Suppressor macrophage (primary cell): Measurements from ENCODE around the gene ALKBH6.
A peak's percentile ranks its signal among the peaks of the same experiment; 100 is the strongest.
"Not testable (repeated sequence)": the region's sequence is repeated elsewhere in the genome, so short reads cannot be mapped to it uniquely, and the experiment has no call there.

Experiments used
- DNase-seq, 4 experiments: peaks; one replicate each; pipeline ENCODE4 v3.0.0-alpha.2; 2020 to 2022
- total RNA-seq, 17 experiments: gene quantifications; one replicate each; lab custom pipeline; 2026; ENCODE audit warnings: mixed read lengths in 6 of 17, inconsistent platforms in 3 of 17; lab: John Stamatoyannopoulos, UW

The ALKBH6 gene
- 0.28 to 3.2 (median 0.79) reads per million in 17 experiments for total RNA-seq

DNA sequence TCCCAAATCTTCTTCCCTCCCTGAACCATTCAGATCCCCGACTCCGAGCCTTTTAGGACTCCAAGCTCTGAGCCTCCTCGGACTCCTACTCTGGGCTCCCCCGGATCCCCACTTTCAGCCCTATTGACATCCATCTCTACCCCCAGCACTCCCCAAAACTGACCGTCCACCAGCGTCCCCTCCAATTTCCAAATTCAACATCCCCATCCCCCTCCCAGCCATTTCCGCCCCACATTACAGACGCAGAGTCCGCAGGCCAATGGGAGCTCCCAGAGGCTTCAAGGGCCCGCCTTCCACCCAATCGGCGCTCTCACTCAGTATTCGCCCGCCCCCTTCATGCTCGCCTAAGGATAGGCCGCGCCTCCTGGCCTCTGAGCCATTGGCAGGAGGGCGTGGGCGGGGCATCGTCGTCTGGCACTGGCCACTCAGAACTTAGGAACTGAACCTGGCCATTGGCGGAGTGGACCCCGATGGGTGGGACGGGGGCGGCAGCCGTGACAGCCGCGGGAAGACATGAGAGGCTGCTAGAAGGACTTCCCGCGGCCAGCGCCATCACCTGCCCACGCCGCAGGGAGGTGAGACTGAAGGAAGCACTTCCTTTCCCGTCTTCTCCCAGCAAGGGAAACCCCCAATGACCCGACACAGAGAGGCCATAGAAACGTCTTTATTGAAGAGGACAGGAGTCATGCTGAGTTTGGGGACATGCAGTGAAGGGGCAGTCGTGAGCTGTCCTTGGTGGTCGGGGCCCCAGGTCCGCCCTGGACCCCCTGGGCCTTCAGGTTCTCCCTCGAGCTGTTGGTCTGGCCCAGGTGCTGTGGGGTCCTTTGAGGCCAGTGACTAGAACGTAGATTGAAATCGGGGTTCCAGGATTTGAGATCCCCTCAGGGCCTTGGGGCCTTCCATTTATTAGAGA is at the start of gene ALKBH6:
TSS of gene ALKBH6 (minus strand) at position 202 of the 913 bp plus-strand sequence. CDS start 816 bp downstream, outside the sequence.
- DNase-seq: peak; percentile 100

DNA sequence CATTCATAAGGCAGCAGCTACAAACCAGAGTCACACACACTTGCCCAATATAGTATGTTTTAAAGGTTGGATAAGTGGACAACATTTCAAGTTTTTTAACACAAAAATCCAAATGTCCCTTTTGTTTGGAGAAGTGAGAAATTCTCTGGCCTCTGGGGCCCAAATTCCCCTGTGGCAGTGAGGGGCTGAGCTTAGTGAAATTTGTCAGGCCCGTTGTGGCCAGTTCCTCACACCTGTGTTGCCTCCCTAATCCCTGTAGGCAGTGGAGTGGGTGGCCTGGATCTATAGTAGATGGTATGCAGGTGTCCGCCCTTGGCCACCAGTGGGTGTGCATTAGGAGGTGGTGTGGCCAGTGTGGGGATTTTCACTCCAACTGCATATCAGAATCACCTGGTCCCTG is 47.4 kb upstream of the ALKBH6 start:
- DNase-seq: no peak

DNA sequence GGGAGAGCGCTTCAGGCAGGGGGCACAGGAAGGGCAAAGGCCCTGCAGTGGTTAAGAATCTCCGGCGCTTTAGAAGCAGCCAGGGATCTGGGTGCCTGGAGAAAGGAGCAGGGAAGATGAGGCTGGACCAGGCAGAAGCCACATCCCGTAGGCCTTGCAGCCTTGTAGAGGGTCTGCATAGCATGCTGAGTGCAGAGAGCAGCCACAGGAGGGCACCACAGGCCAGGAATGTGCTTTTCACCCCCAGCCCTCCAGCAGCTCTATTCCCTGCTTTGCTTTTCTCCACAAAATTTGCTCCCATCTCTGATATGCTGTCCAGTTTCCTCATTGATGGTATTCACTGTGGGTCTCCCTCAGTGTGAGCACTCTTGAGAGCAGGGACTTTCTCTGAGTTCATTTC is 46.4 kb upstream of the ALKBH6 start:
- peak; percentile 31 to 71 (median 51) for DNase-seq

DNA sequence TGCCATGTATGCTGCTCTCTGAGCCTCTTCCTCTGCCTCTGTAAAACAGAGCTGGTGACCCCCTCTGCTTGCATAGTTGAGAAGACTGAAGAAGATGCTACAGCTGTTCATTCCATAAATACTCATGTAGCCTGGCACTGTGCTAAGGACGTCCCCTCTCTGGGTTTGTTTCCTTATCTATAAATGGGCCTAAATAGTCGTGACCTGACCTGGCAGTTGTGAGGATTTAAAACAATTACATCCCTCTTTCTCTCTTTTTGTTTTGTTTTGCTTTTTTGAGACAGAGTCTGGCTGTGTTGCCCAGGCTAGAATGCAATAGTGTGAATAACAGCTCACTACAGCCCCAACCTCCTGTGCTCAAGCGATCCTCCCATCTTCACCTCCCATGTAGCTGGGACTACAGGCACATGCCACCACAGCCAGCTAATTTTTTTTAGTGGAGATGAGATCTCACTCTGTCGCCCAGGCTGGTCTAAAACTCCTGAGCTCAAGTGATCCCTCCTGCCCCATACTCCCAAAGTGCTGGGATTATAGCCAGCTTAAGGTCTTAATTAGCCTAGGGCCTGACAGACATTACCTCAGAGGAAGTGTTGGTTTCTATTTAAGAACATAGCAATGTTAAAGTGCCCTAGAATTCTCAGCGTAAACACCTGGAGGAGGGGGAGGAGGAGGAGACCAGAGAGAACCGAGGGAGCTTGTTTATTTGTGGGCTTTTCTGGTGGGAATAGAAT is 45.3 kb upstream of the ALKBH6 start:
- DNase-seq: no peak

DNA sequence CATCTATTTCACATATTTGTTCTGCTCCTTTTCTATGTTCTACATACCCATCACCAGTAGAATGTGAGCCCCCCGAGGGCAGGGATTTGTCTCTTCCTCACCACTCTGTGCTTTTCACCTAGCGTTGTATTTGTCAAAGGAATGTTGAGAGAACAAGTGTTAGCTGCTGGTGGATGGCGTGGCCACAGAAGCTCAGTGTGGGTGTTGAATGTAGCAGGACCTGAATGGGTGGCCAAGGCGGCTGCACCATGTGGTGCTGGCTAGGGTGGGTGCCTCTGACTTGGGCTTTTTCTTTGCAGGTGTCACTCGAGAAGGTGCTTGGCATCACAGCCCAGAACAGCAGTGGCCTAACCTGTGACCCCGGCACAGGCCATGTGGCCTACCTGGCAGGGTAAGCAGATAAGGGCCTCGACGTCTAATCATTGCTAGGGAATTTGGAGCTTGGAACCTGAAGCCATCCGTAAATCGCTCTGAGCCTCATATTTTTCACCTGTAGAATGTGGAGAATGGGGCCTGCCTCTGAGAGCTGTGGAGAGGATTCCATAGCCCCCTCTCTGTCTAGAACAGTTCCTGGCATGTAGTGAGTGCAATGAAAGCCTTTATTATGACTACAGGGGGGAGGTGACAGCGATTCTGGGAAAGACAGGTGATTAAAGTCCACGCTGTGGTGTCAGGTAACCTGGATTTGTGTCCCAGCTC is 44.6 kb upstream of the ALKBH6 start:
- DNase-seq: no peak

- DNase-seq: peak; percentile 97 to 98 (median 98)
Observed at GRCh38 chr19:36054733-36055686, 41.0 kb upstream of the ALKBH6 start, which contains the start of gene WDR62. TSS of gene WDR62 (plus strand) at chr19:36054897. CDS start at chr19:36054972, 75 bp downstream.

- DNase-seq: peak; percentile 100
Observed at GRCh38 chr19:36054119-36054732, 40.2 kb upstream of the ALKBH6 start, which contains the start of gene THAP8. TSS of gene THAP8 (minus strand) at chr19:36054285. CDS start at chr19:36054217, 68 bp downstream.

DNA sequence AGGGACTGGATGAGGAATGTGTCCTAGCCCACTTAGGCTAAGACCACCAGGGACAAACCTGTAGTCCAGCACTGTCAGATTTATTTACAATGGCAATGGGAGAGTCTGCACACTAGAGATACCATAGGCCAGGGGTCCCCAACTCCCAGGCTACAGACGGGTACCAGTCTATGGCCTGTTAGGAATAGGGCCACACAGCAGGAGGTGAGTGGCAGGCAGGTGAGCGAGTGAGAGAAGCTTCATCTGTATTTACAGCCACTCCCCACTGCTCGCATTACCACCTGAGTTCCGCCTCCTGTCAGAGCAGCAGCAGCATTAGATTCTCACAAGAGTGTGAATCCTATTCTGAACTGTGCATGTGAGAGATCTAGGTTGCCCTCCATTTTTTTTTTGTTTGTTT is 37.6 kb upstream of the ALKBH6 start:
- DNase-seq: no peak

DNA sequence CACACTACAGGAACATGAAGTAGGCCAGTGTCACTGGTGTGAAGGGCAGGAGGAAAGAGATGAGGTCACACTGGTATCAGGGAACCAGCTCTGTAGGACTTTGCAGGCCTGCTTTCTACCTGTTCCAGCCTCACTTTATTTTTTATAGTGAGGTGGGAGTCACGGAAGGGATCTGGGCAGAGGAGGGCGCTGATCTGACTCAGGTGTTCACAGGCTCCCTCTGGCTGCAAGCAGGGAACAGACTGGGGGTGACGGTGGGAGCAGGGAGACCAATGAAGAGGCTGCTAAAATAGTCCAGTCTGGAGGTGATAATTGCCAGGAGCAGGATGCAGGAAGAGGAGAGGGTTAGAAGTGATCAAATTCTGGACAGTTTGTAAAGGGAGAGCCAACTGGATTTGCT is 37.2 kb upstream of the ALKBH6 start:
- DNase-seq: no peak

- DNase-seq: no peak
Observed at GRCh38 chr19:36049080-36049698, 35.2 kb upstream of the ALKBH6 start.

DNA sequence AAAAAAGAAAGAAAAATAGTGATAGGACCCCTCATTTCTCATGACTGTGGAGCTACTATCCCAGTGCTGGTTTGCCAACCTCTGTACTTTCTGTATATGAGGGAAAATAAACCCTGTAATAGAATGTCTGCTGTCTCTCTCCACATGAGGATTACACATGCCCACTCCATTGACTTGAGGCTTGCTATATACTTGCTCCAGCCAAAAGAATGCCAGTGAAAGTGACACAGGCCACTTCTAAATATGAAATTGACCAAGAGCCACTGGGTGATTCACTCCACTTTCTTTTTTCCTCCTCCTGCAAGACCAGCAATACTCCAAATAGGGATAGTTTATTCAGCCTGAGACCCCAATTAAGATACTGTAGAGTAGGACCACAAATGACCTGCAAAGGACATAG is 33.8 kb upstream of the ALKBH6 start:
- no peak for DNase-seq

- no peak for DNase-seq
Observed at GRCh38 chr19:36046443-36047050, 32.5 kb upstream of the ALKBH6 start.

- DNase-seq: no peak
Observed at GRCh38 chr19:36043952-36044351, 29.9 kb upstream of the ALKBH6 start.

DNA sequence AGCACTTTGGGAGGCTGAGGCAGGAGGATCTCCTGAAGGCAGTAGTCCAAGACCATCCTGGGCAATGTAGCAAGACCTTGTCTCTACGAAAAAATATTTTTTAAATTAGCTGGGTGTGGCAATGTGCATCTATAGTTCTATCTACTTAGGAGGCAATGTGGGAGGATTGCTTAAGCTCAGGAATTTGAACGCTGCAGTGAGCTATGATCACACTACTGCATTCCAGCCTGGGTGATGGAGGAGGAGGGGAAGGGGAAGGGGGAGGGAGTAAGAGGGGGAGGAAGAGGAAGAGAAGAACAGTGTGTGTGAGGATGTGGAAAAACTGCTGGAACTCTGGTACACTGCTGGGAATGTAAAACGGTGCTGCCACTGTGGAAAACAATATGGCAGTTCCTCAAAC is 27.8 kb upstream of the ALKBH6 start:
- peak; percentile 41 to 76 (median 63) for DNase-seq

GRCh38 chr19:36041092-36041491 is 27.1 kb upstream of the ALKBH6 start:
- DNase-seq: not testable (repeated sequence)

GRCh38 chr19:36040495-36040894 is 26.5 kb upstream of the ALKBH6 start:
- DNase-seq: no peak

GRCh38 chr19:36032251-36033104 is 18.5 kb upstream of the ALKBH6 start, which contains the start of gene CLIP3:
TSS of gene CLIP3 (minus strand) at chr19:36032873. CDS start at chr19:36032357, 516 bp downstream.
- DNase-seq: peak in 1 of 4 experiments; percentile 26

GRCh38 chr19:36031308-36031707 is 17.3 kb upstream of the ALKBH6 start:
- DNase-seq: no peak
